OCI-LY7 (cell line): ENCODE data around the gene CTAG1A. TPM values are rescaled to one million over a fixed set of nuclear protein-coding genes. Genes with fewer than 3 reads are reported as not detected.
"Not testable (repeated sequence)": the region's sequence is repeated elsewhere in the genome, so short reads cannot be mapped to it uniquely, and the experiment has no call there.

ENCODE experiments used
- BruUV-seq: library from RNA; stranded (reverse); fragments of 400-500 nt; replicated peaks from 2 replicates; lab custom pipeline; 2021; lab: Mats Ljungman, UMichigan
- CTCF ChIA-PET: fragments of 300-600 bp; sonication (Branson Sonifier 250); formaldehyde crosslinking; loops from one replicate; lab custom pipeline; 2022; ENCODE audit warnings: antibody characterized with exemption; ENCODE audit not compliant: unreplicated experiment; lab: Charles Lee
- POLR2A ChIA-PET: fragments of 300-600 bp; sonication (Branson Sonifier 250); formaldehyde crosslinking; loops from one replicate; lab custom pipeline; 2022; ENCODE audit warnings: antibody characterized with exemption; lab: Charles Lee
- DNase-seq: peaks from one replicate; pipeline ENCODE4 v3.0.0-alpha.2; 2015; ENCODE audit warnings: low spot score
- H2AFZ ChIP-seq: fragments of 200-600 bp; sonication (generic), shearing (Covaris generic); 2 replicates; pipeline ENCODE4 v1.6.1; 2014; ENCODE audit warnings: mild to moderate bottlenecking, antibody characterized with exemption, low read length, moderate library complexity
- H3K27ac ChIP-seq: fragments of 200-600 bp; sonication (generic); 2 replicates; pipeline ENCODE4 v1.5.1; 2014; ENCODE audit warnings: mixed run types, low read depth, mild to moderate bottlenecking, moderate library complexity, low read length, inconsistent platforms; ENCODE audit not compliant: poor library complexity, severe bottlenecking
- H3K36me3 ChIP-seq: fragments of 200-600 bp; sonication (generic); 2 replicates; pipeline ENCODE4 v1.6.1; 2014; ENCODE audit warnings: mild to moderate bottlenecking, antibody characterized with exemption, low read length, moderate library complexity, mixed read lengths; ENCODE audit not compliant: insufficient read depth
- H3K4me1 ChIP-seq: fragments of 200-600 bp; sonication (generic); 2 replicates; pipeline ENCODE4 v1.5.1; 2014; ENCODE audit warnings: mild to moderate bottlenecking, low read length; ENCODE audit not compliant: insufficient read depth, poor library complexity, severe bottlenecking
- H3K4me2 ChIP-seq: fragments of 200-600 bp; sonication (generic); 2 replicates; pipeline ENCODE4 v1.6.1; 2014; ENCODE audit warnings: mild to moderate bottlenecking, low read length
- H3K4me3 ChIP-seq: fragments of 200-600 bp; sonication (generic); 2 replicates; pipeline ENCODE4 v1.5.1; 2014; ENCODE audit warnings: mild to moderate bottlenecking, low read depth, low read length; ENCODE audit not compliant: poor library complexity, severe bottlenecking
- H3K79me2 ChIP-seq: fragments of 200-600 bp; sonication (generic); 2 replicates; pipeline ENCODE4 v1.6.1; 2016; ENCODE audit warnings: low read depth, mild to moderate bottlenecking, low read length, moderate library complexity, mixed read lengths; ENCODE audit not compliant: insufficient read depth
- H3K9me2 ChIP-seq: fragments of 200-600 bp; sonication (generic); 2 replicates; pipeline ENCODE4 v1.6.1; 2016; ENCODE audit warnings: mild to moderate bottlenecking, low read length, mixed read lengths; ENCODE audit not compliant: insufficient read depth
- H3K9me3 ChIP-seq: fragments of 200-600 bp; sonication (generic); 2 replicates; pipeline ENCODE4 v1.6.1; 2014; ENCODE audit warnings: mild to moderate bottlenecking, mixed run types, low read length, mixed read lengths
- H4K20me1 ChIP-seq: fragments of 200-600 bp; sonication (generic); 2 replicates; pipeline ENCODE4 v1.6.1; 2014; ENCODE audit warnings: mild to moderate bottlenecking, antibody characterized with exemption, low read length, moderate library complexity, mixed read lengths; ENCODE audit not compliant: insufficient read depth
- CTCF ChIP-seq: fragments of 200-600 bp; sonication (generic); conservative IDR thresholded peaks from 2 replicates; pipeline ENCODE4 v1.5.1; 2014; ENCODE audit warnings: mild to moderate bottlenecking, antibody characterized with exemption, low read length, moderate library complexity, mixed read lengths
- EZH2phosphoT487 ChIP-seq: fragments of 200-600 bp; sonication (generic); IDR thresholded peaks from 2 replicates; pipeline ENCODE4 v1.6.1; 2018; ENCODE audit warnings: low read depth, borderline replicate concordance, mild to moderate bottlenecking, mixed run types, antibody characterized with exemption, low read length, moderate library complexity, mixed read lengths
- intact Hi-C: fragments of 100-400 bp; cut with micrococcal nuclease; formaldehyde crosslinking; loops from one replicate; pipeline ENCODE4 v1.10.0; 2022; ENCODE audit not compliant: unreplicated experiment
- total RNA-seq, 2 experiments: library from RNA; depleted of rRNA in 1 of 2; stranded (reverse); fragments of >200 nt in 1 of 2; shearing (Covaris generic) in 1 of 2; gene quantifications; 2 replicates each; pipeline ENCODE4 v1.2.3, GENCODE V29; 2014 to 2022

The CTAG1A gene
- total RNA-seq, 2 experiments from 2014 or later: not detected

- H2AFZ ChIP-seq: peak overlapping the region; percentile 67; the same call in 1 of the 2 replicates
- intact Hi-C loops: no loop called here
- peak overlapping the region; percentile 95 for H3K4me2 ChIP-seq
- peaks cover 38% of the 10 kb centered on the region for H3K79me2 ChIP-seq
- DNase-seq: no peak
- peak overlapping the region; percentile 93 for H3K27ac ChIP-seq
- H3K4me1 ChIP-seq: peaks cover 12% of the 10 kb centered on the region
- H3K36me3 ChIP-seq: peaks cover 27% of the 10 kb centered on the region
- TF ChIP-seq EZH2phosphoT487 (no peak), CTCF (no peak)
- no peaks in the 10 kb centered on the region for H4K20me1 ChIP-seq
- no peaks in the 10 kb centered on the region for H3K9me3 ChIP-seq
- BruUV-seq: no TSS peak
- POLR2A ChIA-PET: no interaction called here
- CTCF ChIA-PET: no interaction called here
- no peaks in the 10 kb centered on the region for H3K9me2 ChIP-seq
- peak overlapping the region; percentile 89 for H3K4me3 ChIP-seq
Observed at GRCh38 chrX:154548028-154548316, 37.0 kb upstream of the CTAG1A start.

DNA sequence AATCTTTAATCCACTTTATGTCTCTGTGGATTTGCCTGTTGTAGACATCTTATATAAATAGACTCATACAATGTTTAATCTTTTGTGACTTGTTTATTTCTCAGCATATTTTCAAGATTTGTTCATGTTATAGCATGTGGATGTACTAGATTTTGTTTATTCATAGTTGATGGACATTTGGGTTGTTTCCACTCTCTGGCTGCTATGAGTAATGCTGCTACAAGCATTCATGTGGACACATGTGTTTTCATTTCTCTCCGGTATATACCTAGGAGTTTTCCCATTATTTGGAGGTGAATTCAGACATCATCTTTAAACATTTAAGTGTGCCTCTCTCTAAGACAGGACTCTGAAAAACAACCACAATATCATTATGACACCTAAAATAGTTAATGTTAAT lies 35.2 kb upstream of the CTAG1A start:
- BruUV-seq: no TSS peak
- H3K9me2 ChIP-seq: no peaks in the 10 kb centered on the region
- peak overlapping the region; percentile 95 for H3K4me2 ChIP-seq
- no peak overlapping the region for H3K4me3 ChIP-seq
- peaks cover 31% of the 10 kb centered on the region for H3K36me3 ChIP-seq
- peaks cover 12% of the 10 kb centered on the region for H3K4me1 ChIP-seq
- H2AFZ ChIP-seq: no peak overlapping the region
- no peaks in the 10 kb centered on the region for H3K9me3 ChIP-seq
- TF ChIP-seq EZH2phosphoT487 (no peak), CTCF (no peak)
- ChIA-PET CTCF (no interaction called here), POLR2A (no interaction called here)
- H3K27ac ChIP-seq: no peak overlapping the region
- no peaks in the 10 kb centered on the region for H4K20me1 ChIP-seq
- H3K79me2 ChIP-seq: peaks cover 38% of the 10 kb centered on the region
- no peak for DNase-seq
- intact Hi-C loops: no loop called here

GRCh38 chrX:154552112-154552806 lies 32.7 kb upstream of the CTAG1A start:
- not testable (repeated sequence) for H3K4me1 ChIP-seq

DNA sequence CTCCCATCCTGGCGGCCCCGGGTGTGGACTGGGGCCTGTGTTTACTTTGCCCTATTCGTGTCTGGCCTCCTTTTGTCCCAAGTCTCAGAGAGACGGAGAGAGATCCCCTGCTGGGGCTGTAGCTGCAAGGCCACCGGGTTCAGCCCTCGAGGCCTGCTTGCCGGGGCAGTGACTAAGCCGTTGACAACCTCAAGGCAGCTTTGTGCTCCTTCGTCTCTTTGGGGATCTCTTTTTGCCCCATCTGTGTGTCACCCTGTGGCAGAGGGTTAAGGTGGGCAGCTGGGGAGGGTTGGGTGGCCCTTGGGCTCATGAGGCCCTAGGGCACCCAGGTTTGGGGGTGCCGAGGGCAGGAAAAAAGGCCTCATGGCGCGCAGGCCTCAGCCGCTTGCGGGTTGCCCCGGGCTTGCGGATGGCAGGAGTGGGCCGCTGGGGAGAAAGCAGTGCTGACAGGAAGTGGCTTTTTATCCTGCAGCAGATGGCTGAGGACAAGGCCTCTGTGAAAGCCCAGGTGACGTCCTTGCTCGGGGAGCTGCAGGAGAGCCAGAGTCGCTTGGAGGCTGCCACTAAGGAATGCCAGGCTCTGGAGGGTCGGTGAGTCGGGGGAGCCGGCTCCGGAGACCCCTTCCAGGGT lies 26.8 kb upstream of the CTAG1A start:
- H3K4me2 ChIP-seq, H3K9me2 ChIP-seq, H3K27ac ChIP-seq, BruUV-seq, H3K9me3 ChIP-seq, H3K79me2 ChIP-seq, H4K20me1 ChIP-seq, CTCF ChIA-PET, POLR2A ChIA-PET, H3K4me1 ChIP-seq, intact Hi-C loops, DNase-seq, H3K4me3 ChIP-seq, H2AFZ ChIP-seq: not testable (repeated sequence)
- H3K36me3 ChIP-seq: peaks cover 12% of the 10 kb centered on the region

More at GRCh38 chrX:154552112-154552806, 32.7 kb upstream of the CTAG1A start:
- H3K27ac ChIP-seq, H3K4me2 ChIP-seq, H3K9me2 ChIP-seq, H3K4me3 ChIP-seq, DNase-seq, CTCF ChIA-PET, H2AFZ ChIP-seq, POLR2A ChIA-PET, H3K9me3 ChIP-seq, H4K20me1 ChIP-seq, intact Hi-C loops, BruUV-seq: not testable (repeated sequence)
- Histone ChIP-seq H3K36me3 (peaks cover 24% of the 10 kb centered on the region), H3K79me2 (peaks cover 30% of the 10 kb centered on the region)

- H2AFZ ChIP-seq, BruUV-seq, intact Hi-C loops: not testable (repeated sequence)
Observed at GRCh38 chrX:154558896-154559295, 26.0 kb upstream of the CTAG1A start.

More at GRCh38 chrX:154558896-154559295, 26.0 kb upstream of the CTAG1A start:
- H3K4me3 ChIP-seq, H4K20me1 ChIP-seq, H3K79me2 ChIP-seq, H3K36me3 ChIP-seq, H3K9me3 ChIP-seq, H3K9me2 ChIP-seq, CTCF ChIA-PET, H3K4me1 ChIP-seq, DNase-seq, H3K27ac ChIP-seq, H3K4me2 ChIP-seq, POLR2A ChIA-PET: not testable (repeated sequence)
